ENCODE results near the gene SETD1A. TPM values are rescaled to one million over a fixed set of nuclear protein-coding genes. Genes with fewer than 3 reads are reported as not detected.
A peak's percentile ranks its signal among the peaks of the same experiment; 100 is the strongest.

The SETD1A gene
- total and polyA plus RNA-seq, 9 of the 15 experiments (the other 6 are each of a cell fraction or from before 2014, with no cell fraction given) = 0.08 to 36.0 (median 4.2) TPM

DNA sequence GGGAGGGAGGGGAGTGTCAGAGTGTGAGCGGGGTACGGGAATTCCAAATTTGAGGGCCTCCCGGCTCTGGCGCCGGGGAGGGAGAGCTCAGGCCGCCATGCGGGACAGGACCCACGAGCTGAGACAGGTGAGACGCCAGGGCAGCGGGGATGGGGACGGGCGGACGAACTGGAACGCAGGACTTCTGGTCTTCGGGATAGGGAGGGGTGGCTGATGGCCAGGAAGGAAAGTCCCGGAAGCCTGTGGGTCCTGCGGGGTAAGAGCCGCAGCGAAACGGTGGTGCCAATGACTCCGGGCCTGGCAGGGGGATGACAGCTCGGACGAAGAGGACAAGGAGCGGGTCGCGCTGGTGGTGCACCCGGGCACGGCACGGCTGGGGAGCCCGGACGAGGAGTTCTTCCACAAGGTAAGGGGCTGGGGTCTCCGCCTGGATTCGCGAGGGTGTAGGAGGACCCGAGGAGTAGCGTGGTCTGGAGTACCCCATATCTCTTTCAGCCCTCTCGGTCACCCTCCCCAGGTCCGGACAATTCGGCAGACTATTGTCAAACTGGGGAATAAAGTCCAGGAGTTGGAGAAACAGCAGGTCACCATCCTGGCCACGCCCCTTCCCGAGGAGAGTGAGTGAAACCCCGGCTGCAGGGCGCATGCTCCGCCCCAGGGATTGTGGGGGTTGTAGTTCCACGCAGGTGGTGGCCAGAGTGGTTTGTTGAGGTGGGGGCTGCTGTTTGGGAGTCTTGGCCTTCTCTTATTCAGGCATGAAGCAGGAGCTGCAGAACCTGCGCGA, 76.3 kb downstream of the SETD1A start (continued):
- TF ChIP-seq, protein P1, sequence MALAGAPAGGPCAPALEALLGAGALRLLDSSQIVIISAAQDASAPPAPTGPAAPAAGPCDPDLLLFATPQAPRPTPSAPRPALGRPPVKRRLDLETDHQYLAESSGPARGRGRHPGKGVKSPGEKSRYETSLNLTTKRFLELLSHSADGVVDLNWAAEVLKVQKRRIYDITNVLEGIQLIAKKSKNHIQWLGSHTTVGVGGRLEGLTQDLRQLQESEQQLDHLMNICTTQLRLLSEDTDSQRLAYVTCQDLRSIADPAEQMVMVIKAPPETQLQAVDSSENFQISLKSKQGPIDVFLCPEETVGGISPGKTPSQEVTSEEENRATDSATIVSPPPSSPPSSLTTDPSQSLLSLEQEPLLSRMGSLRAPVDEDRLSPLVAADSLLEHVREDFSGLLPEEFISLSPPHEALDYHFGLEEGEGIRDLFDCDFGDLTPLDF (CRISPR knock-in tag; IDR thresholded peaks at IDR 0.05) = no peak
- TF ChIP-seq RBFOX2 (IDR thresholded peaks at IDR 0.05; ENCODE audit: low read depth, low read length) = no peak
- 0 out of 2 replicates have a peak, but pooled peaks have one; percentile 23 for TF ChIP-seq POLR2A (conservative IDR thresholded peaks at IDR 0.05)
- TF ChIP-seq NCOA6 (IDR thresholded peaks at IDR 0.05) = no peak
- TF ChIP-seq ZFPM2 (CRISPR knock-in tag; IDR thresholded peaks at IDR 0.05) = 0 out of 2 replicates have a peak, but pooled peaks have one; percentile 31
- no peak for TF ChIP-seq TCF7 (IDR thresholded peaks at IDR 0.05; ENCODE audit: borderline replicate concordance)
- TF ChIP-seq FOXJ3 (CRISPR knock-in tag; IDR thresholded peaks at IDR 0.05) = no peak

Small RNA genes within 50 kb of the gene (small RNA-seq; reads per million reads assigned to genes)
- gene AC135048.1 = not detected

Other genes starting within 250 kb of the SETD1A start
Only the 7 nearest of the 21 such genes appear.
- gene BCL7C, start 63.7 kb upstream of the SETD1A start, total RNA-seq (2014; rRNA removed) = 80.1 and 85.8 TPM in 2 replicates
- gene BCL7C, start 63.7 kb upstream of the SETD1A start, total RNA-seq (2014; rRNA removed; fragmentation: Illumina TruSeq; extraction: Trizol) = 7.0 and 7.9 TPM in 2 replicates
- 31.6 and 32.9 TPM in 2 replicates for gene BCL7C, start 63.7 kb upstream of the SETD1A start, total RNA-seq (2015; rRNA removed; fragmentation: Illumina TruSeq; extraction: Trizol)
- 41.2 and 43.1 TPM in 2 replicates for gene BCL7C, start 63.7 kb upstream of the SETD1A start, total RNA-seq (2021)
- 15.1 and 17.4 TPM in 2 replicates for gene BCL7C, start 63.7 kb upstream of the SETD1A start, polyA plus RNA-seq (2011; rRNA removed)
- gene BCL7C, start 63.7 kb upstream of the SETD1A start, polyA plus RNA-seq (2014; fragmentation: Illumina TruSeq; extraction: Trizol) = 19.6 and 37.5 TPM in 2 replicates
- gene BCL7C, start 63.7 kb upstream of the SETD1A start, polyA plus RNA-seq (2014; fragmentation: Nextera tagmentation; extraction: Ambion mirVana) = 1 to 10 TPM; 1.7 to 2.6 TPM
- 61.9 and 75.9 TPM in 2 replicates for gene BCL7C, start 63.7 kb upstream of the SETD1A start, polyA plus RNA-seq (2014; rRNA removed)
- 0.36 and 1.0 TPM in 2 replicates for gene CTF1, start 61.1 kb upstream of the SETD1A start, total RNA-seq (2014; rRNA removed)
- gene CTF1, start 61.1 kb upstream of the SETD1A start, total RNA-seq (2014; rRNA removed; fragmentation: Illumina TruSeq; extraction: Trizol) = 0.38 and 0.44 TPM in 2 replicates
- gene CTF1, start 61.1 kb upstream of the SETD1A start, total RNA-seq (2015; rRNA removed; fragmentation: Illumina TruSeq; extraction: Trizol) = 0.33 and 0.53 TPM in 2 replicates
- gene CTF1, start 61.1 kb upstream of the SETD1A start, total RNA-seq (2021) = 1.8 TPM in 2 replicates
- gene CTF1, start 61.1 kb upstream of the SETD1A start, polyA plus RNA-seq (2011; rRNA removed) = 1.9 and 3.6 TPM in 2 replicates
- gene CTF1, start 61.1 kb upstream of the SETD1A start, polyA plus RNA-seq (2014; fragmentation: Illumina TruSeq; extraction: Trizol) = 2.5 and 2.8 TPM in 2 replicates
- under 1 TPM; 0.24 to 0.35 TPM for gene CTF1, start 61.1 kb upstream of the SETD1A start, polyA plus RNA-seq (2014; fragmentation: Nextera tagmentation; extraction: Ambion mirVana)
- gene CTF1, start 61.1 kb upstream of the SETD1A start, polyA plus RNA-seq (2014; rRNA removed) = 1.8 and 2.1 TPM in 2 replicates
- 32.7 and 48.1 TPM in 2 replicates for gene FBXL19, start 34.2 kb upstream of the SETD1A start, total RNA-seq (2014; rRNA removed)
- 6.8 and 6.9 TPM in 2 replicates for gene FBXL19, start 34.2 kb upstream of the SETD1A start, total RNA-seq (2014; rRNA removed; fragmentation: Illumina TruSeq; extraction: Trizol)
- gene FBXL19, start 34.2 kb upstream of the SETD1A start, total RNA-seq (2015; rRNA removed; fragmentation: Illumina TruSeq; extraction: Trizol) = 17.6 and 17.8 TPM in 2 replicates
- gene FBXL19, start 34.2 kb upstream of the SETD1A start, total RNA-seq (2021) = 40.4 and 48.0 TPM in 2 replicates
- gene FBXL19, start 34.2 kb upstream of the SETD1A start, polyA plus RNA-seq (2011; rRNA removed) = 9.1 and 9.9 TPM in 2 replicates
- 7.6 and 18.1 TPM in 2 replicates for gene FBXL19, start 34.2 kb upstream of the SETD1A start, polyA plus RNA-seq (2014; fragmentation: Illumina TruSeq; extraction: Trizol)
- under 1 TPM in 1 of 2 experiments, not detected in 1; 0.13 TPM for gene FBXL19, start 34.2 kb upstream of the SETD1A start, polyA plus RNA-seq (2014; fragmentation: Nextera tagmentation; extraction: Ambion mirVana)
- 22.0 and 26.0 TPM in 2 replicates for gene FBXL19, start 34.2 kb upstream of the SETD1A start, polyA plus RNA-seq (2014; rRNA removed)
- 19.0 and 23.5 TPM in 2 replicates for gene ORAI3, start 8.7 kb upstream of the SETD1A start, total RNA-seq (2014; rRNA removed)
- 6.3 and 7.8 TPM in 2 replicates for gene ORAI3, start 8.7 kb upstream of the SETD1A start, total RNA-seq (2014; rRNA removed; fragmentation: Illumina TruSeq; extraction: Trizol)
- 12.4 and 12.9 TPM in 2 replicates for gene ORAI3, start 8.7 kb upstream of the SETD1A start, total RNA-seq (2015; rRNA removed; fragmentation: Illumina TruSeq; extraction: Trizol)
- 21.9 and 23.3 TPM in 2 replicates for gene ORAI3, start 8.7 kb upstream of the SETD1A start, total RNA-seq (2021)
- 15.8 and 29.7 TPM in 2 replicates for gene ORAI3, start 8.7 kb upstream of the SETD1A start, polyA plus RNA-seq (2011; rRNA removed)
- gene ORAI3, start 8.7 kb upstream of the SETD1A start, polyA plus RNA-seq (2014; fragmentation: Illumina TruSeq; extraction: Trizol) = 14.1 and 18.0 TPM in 2 replicates
- 1 to 10 TPM; 4.9 to 5.8 TPM for gene ORAI3, start 8.7 kb upstream of the SETD1A start, polyA plus RNA-seq (2014; fragmentation: Nextera tagmentation; extraction: Ambion mirVana)
- gene ORAI3, start 8.7 kb upstream of the SETD1A start, polyA plus RNA-seq (2014; rRNA removed) = 16.5 and 19.0 TPM in 2 replicates
- 49.1 and 61.1 TPM in 2 replicates for gene HSD3B7, start 27.5 kb downstream of the SETD1A start, total RNA-seq (2014; rRNA removed)
- gene HSD3B7, start 27.5 kb downstream of the SETD1A start, total RNA-seq (2014; rRNA removed; fragmentation: Illumina TruSeq; extraction: Trizol) = 7.6 and 10.0 TPM in 2 replicates
- gene HSD3B7, start 27.5 kb downstream of the SETD1A start, total RNA-seq (2015; rRNA removed; fragmentation: Illumina TruSeq; extraction: Trizol) = 23.6 and 24.1 TPM in 2 replicates
- gene HSD3B7, start 27.5 kb downstream of the SETD1A start, total RNA-seq (2021) = 43.5 and 51.9 TPM in 2 replicates
- gene HSD3B7, start 27.5 kb downstream of the SETD1A start, polyA plus RNA-seq (2011; rRNA removed) = 10.7 and 24.4 TPM in 2 replicates
- gene HSD3B7, start 27.5 kb downstream of the SETD1A start, polyA plus RNA-seq (2014; fragmentation: Illumina TruSeq; extraction: Trizol) = 23.0 and 30.5 TPM in 2 replicates
- 1 to 10 TPM; 5.4 to 6.7 TPM for gene HSD3B7, start 27.5 kb downstream of the SETD1A start, polyA plus RNA-seq (2014; fragmentation: Nextera tagmentation; extraction: Ambion mirVana)
- 39.3 and 43.9 TPM in 2 replicates for gene HSD3B7, start 27.5 kb downstream of the SETD1A start, polyA plus RNA-seq (2014; rRNA removed)
- gene STX1B, start 52.9 kb downstream of the SETD1A start, total RNA-seq (2014; rRNA removed) = 0.78 and 0.86 TPM in 2 replicates
- 0.73 and 0.80 TPM in 2 replicates for gene STX1B, start 52.9 kb downstream of the SETD1A start, total RNA-seq (2014; rRNA removed; fragmentation: Illumina TruSeq; extraction: Trizol)
- gene STX1B, start 52.9 kb downstream of the SETD1A start, total RNA-seq (2015; rRNA removed; fragmentation: Illumina TruSeq; extraction: Trizol) = 0.79 and 1.1 TPM in 2 replicates
- gene STX1B, start 52.9 kb downstream of the SETD1A start, total RNA-seq (2021) = 1.5 and 2.5 TPM in 2 replicates
- 1.2 and 3.0 TPM in 2 replicates for gene STX1B, start 52.9 kb downstream of the SETD1A start, polyA plus RNA-seq (2011; rRNA removed)
- 0.80 and 1.6 TPM in 2 replicates for gene STX1B, start 52.9 kb downstream of the SETD1A start, polyA plus RNA-seq (2014; fragmentation: Illumina TruSeq; extraction: Trizol)
- under 1 TPM; 0.07 to 0.08 TPM for gene STX1B, start 52.9 kb downstream of the SETD1A start, polyA plus RNA-seq (2014; fragmentation: Nextera tagmentation; extraction: Ambion mirVana)
- 1.2 and 2.1 TPM in 2 replicates for gene STX1B, start 52.9 kb downstream of the SETD1A start, polyA plus RNA-seq (2014; rRNA removed)
- gene STX4, start 75.8 kb downstream of the SETD1A start, total RNA-seq (2014; rRNA removed) = 20.7 and 22.5 TPM in 2 replicates
- gene STX4, start 75.8 kb downstream of the SETD1A start, total RNA-seq (2014; rRNA removed; fragmentation: Illumina TruSeq; extraction: Trizol) = 11.6 and 13.0 TPM in 2 replicates
- gene STX4, start 75.8 kb downstream of the SETD1A start, total RNA-seq (2015; rRNA removed; fragmentation: Illumina TruSeq; extraction: Trizol) = 20.3 and 21.5 TPM in 2 replicates
- 32.1 and 45.8 TPM in 2 replicates for gene STX4, start 75.8 kb downstream of the SETD1A start, total RNA-seq (2021)
- gene STX4, start 75.8 kb downstream of the SETD1A start, polyA plus RNA-seq (2011; rRNA removed) = 26.9 and 29.6 TPM in 2 replicates
- gene STX4, start 75.8 kb downstream of the SETD1A start, polyA plus RNA-seq (2014; fragmentation: Illumina TruSeq; extraction: Trizol) = 30.6 and 36.8 TPM in 2 replicates
- gene STX4, start 75.8 kb downstream of the SETD1A start, polyA plus RNA-seq (2014; fragmentation: Nextera tagmentation; extraction: Ambion mirVana) = 1 to 10 TPM; 3.2 to 7.4 TPM
- gene STX4, start 75.8 kb downstream of the SETD1A start, polyA plus RNA-seq (2014; rRNA removed) = 42.6 and 48.0 TPM in 2 replicates